ENCODE results near the gene CHD1L. TPM values are rescaled to one million over a fixed set of nuclear protein-coding genes. Genes with fewer than 3 reads are reported as not detected.

Gene CHD1L
- total and polyA plus RNA-seq, 7 donors: 4.8 to 20.5 (median 15.9) TPM

DNA sequence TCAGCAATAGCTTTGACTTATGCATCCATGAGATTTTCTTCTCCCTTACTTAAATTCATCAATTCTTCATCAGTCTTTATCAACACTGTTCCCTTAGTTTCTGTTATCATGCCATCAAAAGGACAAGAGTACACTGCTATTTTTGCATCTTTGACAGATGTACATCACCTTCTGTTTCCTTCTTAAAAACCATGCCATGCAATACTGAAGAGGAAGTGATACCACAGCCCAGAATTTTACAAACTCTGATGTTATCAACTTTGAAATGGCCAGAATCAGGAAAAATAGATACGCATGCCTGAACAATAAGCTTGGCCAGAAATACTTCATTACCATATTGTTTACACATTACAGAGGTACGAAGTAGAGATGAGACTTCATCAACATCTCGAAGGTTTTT is 38.4 kb upstream of the CHD1L start:
- DNase-seq (no peak), ATAC-seq (no peak)
- peaks cover 0 to 6% of the 10 kb centered on the region in 2 donors for H3K36me3 ChIP-seq (ENCODE audit: insufficient read depth in 1 of 2, low read depth in 1 of 2)
- no peak overlapping the region for H3K4me3 ChIP-seq
- intact Hi-C loops (cut with DNase I): no loop called here
- H3K4me1 ChIP-seq: no peaks in the 10 kb centered on the region
- WGBS, 3 donors: 90 to 93% (median 93%) methylated on average over 3 of the region's 3 CpGs
- H3K9me3 ChIP-seq: no peaks in the 10 kb centered on the region
- TF ChIP-seq, protein P1, sequence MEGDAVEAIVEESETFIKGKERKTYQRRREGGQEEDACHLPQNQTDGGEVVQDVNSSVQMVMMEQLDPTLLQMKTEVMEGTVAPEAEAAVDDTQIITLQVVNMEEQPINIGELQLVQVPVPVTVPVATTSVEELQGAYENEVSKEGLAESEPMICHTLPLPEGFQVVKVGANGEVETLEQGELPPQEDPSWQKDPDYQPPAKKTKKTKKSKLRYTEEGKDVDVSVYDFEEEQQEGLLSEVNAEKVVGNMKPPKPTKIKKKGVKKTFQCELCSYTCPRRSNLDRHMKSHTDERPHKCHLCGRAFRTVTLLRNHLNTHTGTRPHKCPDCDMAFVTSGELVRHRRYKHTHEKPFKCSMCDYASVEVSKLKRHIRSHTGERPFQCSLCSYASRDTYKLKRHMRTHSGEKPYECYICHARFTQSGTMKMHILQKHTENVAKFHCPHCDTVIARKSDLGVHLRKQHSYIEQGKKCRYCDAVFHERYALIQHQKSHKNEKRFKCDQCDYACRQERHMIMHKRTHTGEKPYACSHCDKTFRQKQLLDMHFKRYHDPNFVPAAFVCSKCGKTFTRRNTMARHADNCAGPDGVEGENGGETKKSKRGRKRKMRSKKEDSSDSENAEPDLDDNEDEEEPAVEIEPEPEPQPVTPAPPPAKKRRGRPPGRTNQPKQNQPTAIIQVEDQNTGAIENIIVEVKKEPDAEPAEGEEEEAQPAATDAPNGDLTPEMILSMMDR (IDR thresholded peaks at IDR 0.05): no peak
- H3K27ac ChIP-seq: no peak overlapping the region
- H3K27me3 ChIP-seq (ENCODE audit: insufficient read depth in 3 of 3, low read length in 2 of 3): no peaks in the 10 kb centered on the region

DNA sequence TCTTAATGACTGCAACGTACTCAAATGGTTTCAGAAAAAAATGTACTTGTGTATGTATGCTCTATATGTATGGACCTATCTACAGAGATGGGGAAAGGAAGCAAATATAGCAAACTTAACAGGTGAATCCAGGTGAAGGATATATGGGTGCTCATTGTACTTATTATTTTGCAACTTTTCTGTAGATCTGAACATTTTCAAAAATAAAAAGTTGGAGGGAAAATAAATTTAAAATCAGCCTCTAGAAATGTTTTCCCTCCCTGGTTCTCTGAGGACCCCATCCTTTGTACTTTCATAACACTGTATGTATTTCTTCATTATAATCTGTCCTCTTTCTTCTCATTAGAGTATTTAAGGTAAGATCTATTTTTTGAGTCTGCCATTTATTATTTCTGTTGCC is 35.3 kb upstream of the CHD1L start:
- Histone ChIP-seq H3K27ac (no peak overlapping the region), H3K4me3 (no peak overlapping the region), H3K4me1 (no peaks in the 10 kb centered on the region), H3K36me3 (ENCODE audit: insufficient read depth in 1 of 2, low read depth in 1 of 2) (peaks cover 0 to 6% of the 10 kb centered on the region in 2 donors), H3K27me3 (ENCODE audit: insufficient read depth in 3 of 3, low read length in 2 of 3) (no peaks in the 10 kb centered on the region), H3K9me3 (no peaks in the 10 kb centered on the region)
- TF ChIP-seq, protein P1 (IDR thresholded peaks at IDR 0.05): no peak
- intact Hi-C loops (cut with DNase I): no loop called here
- DNase-seq (no peak), ATAC-seq (no peak)
- 65 to 90% (median 74%) methylated on average over 1 of the region's 1 CpG for WGBS, 3 donors

DNA sequence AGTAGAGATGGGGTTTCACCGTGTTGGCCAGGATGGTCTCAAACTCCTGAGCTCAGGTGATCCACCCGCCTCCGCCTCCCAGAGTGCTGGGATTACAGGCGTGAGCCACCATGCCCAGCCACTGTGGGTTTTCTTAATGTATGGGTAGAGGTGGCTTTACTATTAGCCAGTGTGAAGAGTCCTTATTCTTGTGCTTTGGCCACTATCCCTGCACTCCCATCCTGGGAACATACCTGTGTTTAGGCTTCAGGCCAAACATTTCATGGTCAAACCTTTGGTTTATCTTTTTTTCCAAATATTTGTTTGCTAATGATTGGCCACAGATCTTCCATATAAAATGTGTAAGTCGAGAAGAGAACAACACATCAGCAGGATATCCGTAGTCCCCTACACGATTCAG is 33.9 kb upstream of the CHD1L start:
- no peaks in the 10 kb centered on the region for H3K27me3 ChIP-seq (ENCODE audit: insufficient read depth in 3 of 3, low read length in 2 of 3)
- 93 to 95% (median 94%) methylated on average over 7 of the region's 7 CpGs for WGBS, 3 donors
- no peak overlapping the region for H3K27ac ChIP-seq
- DNase-seq: no peak
- no peak overlapping the region for H3K4me3 ChIP-seq
- H3K36me3 ChIP-seq (ENCODE audit: insufficient read depth in 1 of 2, low read depth in 1 of 2): peaks cover 0 to 6% of the 10 kb centered on the region in 2 donors
- no peak for ATAC-seq
- no peaks in the 10 kb centered on the region for H3K4me1 ChIP-seq
- no peaks in the 10 kb centered on the region for H3K9me3 ChIP-seq
- TF ChIP-seq, protein P1 (IDR thresholded peaks at IDR 0.05): no peak
- intact Hi-C loops (cut with DNase I): no loop called here

DNA sequence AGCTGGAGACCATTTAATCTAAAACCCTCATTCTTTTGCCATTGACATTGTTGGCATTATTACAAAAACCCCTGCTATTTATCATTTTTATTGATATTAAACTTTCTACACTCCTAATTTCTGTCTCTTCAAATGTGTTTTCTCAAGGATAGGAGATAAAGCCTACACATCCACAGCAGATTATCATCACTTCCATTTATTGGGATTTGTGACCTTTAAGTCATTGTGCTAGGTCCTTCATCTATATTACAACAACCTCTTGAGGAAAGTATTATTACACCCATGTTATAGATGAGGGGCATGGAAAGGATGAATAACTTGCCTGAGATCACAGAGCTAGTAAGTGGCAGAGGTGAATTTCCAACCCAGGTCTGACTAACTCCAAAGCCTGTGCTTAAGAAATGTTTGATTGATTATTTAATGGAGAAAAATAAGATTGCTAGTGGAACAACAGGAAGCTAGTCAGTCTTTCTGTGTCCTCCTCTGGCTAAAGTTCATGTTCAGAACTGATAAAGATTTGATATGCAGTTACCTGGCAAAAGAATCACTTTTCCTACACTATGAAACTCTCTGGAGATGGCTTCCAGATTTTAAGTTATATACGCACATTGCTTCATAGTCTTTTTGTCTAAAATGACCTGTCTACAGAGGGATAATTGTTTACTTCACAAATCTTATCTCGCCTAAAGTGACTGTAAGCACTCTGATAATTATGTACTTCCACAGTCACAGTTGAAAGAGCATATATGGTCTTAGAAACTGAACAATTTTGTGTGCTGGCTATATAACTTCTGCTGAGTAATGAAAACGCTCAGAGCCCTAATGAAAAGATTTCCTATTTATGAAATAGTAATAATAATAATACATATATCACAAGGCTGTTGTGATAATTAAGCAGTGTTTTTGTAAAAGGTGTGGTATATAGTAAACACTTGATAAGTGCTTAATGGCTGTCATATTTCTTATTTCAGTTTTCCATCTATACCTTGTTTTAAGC is 32.4 kb upstream of the CHD1L start:
- Histone ChIP-seq H3K36me3 (ENCODE audit: insufficient read depth in 1 of 2, low read depth in 1 of 2) (no peaks in the 10 kb centered on the region), H3K27ac (no peak overlapping the region), H3K4me3 (no peak overlapping the region), H3K27me3 (ENCODE audit: insufficient read depth in 3 of 3, low read length in 2 of 3) (no peaks in the 10 kb centered on the region), H3K4me1 (no peaks in the 10 kb centered on the region), H3K9me3 (no peaks in the 10 kb centered on the region)
- DNase-seq (no peak), ATAC-seq (no peak)
- WGBS, 3 donors: 94 to 96% (median 95%) methylated on average over 3 of the region's 3 CpGs
- TF ChIP-seq, protein P1 (IDR thresholded peaks at IDR 0.05): no peak
- intact Hi-C loops (cut with DNase I): no loop called here
